GM21786 (cell line): ENCODE results near the gene TGFA.
"Not testable (repeated sequence)": the region's sequence is repeated elsewhere in the genome, so short reads cannot be mapped to it uniquely, and the experiment has no call there.

Experiments used
- ATAC-seq: cut with Tn5 transposase; IDR thresholded peaks from one replicate; pipeline ENCODE4 v1.9.1; 2021; ENCODE audit not compliant: unreplicated experiment

TGFA gene

GRCh38 chr2:70467237-70467636, 86.4 kb downstream of the TGFA start:
- ATAC-seq = no peak

- not testable (repeated sequence) for ATAC-seq
Measured at GRCh38 chr2:70466647-70467046, 87.0 kb downstream of the TGFA start.

GRCh38 chr2:70463997-70464396, 89.6 kb downstream of the TGFA start:
- ATAC-seq = no peak

- no peak for ATAC-seq
Measured at GRCh38 chr2:70463581-70463980, 90.0 kb downstream of the TGFA start.

- no peak for ATAC-seq
Measured at GRCh38 chr2:70461981-70462876, 91.4 kb downstream of the TGFA start.

GRCh38 chr2:70461414-70461813, 92.2 kb downstream of the TGFA start:
- no peak for ATAC-seq

- no peak for ATAC-seq
Measured at GRCh38 chr2:70460333-70460732, 93.3 kb downstream of the TGFA start.

- no peak for ATAC-seq
Measured at GRCh38 chr2:70458661-70459060, 95.0 kb downstream of the TGFA start.

GRCh38 chr2:70456585-70457495, 96.8 kb downstream of the TGFA start:
- ATAC-seq = no peak

- ATAC-seq = no peak
Measured at GRCh38 chr2:70454936-70455544, 98.6 kb downstream of the TGFA start.

- ATAC-seq = no peak
Measured at GRCh38 chr2:70450641-70451250, 102.9 kb downstream of the TGFA start.

- ATAC-seq = no peak
Measured at GRCh38 chr2:70448041-70448440, 105.6 kb downstream of the TGFA start.

- ATAC-seq = no peak
Measured at GRCh38 chr2:70443726-70444125, 109.9 kb downstream of the TGFA start.

GRCh38 chr2:70443078-70443465, 110.6 kb downstream of the TGFA start:
- ATAC-seq = no peak

GRCh38 chr2:70442301-70443077, 111.1 kb downstream of the TGFA start:
- no peak for ATAC-seq

- no peak for ATAC-seq
Measured at GRCh38 chr2:70440621-70441020, 113.0 kb downstream of the TGFA start.

GRCh38 chr2:70435138-70435537, 118.5 kb downstream of the TGFA start:
- no peak for ATAC-seq

GRCh38 chr2:70433315-70433714, 120.3 kb downstream of the TGFA start:
- no peak for ATAC-seq

GRCh38 chr2:70431716-70432347, 121.8 kb downstream of the TGFA start:
- ATAC-seq = no peak

- ATAC-seq = no peak
Measured at GRCh38 chr2:70426341-70426740, 127.3 kb downstream of the TGFA start.
